HUES64 (cell line): ENCODE results near the gene NTRK3.

ENCODE experiments used
- H3K27ac ChIP-seq: 2 replicates; pipeline ENCODE4 v1.7.0; 2013; ENCODE audit warnings: low read depth, low read length, inconsistent platforms
- H3K27me3 ChIP-seq: 2 replicates; pipeline ENCODE4 v1.6.1; 2013; ENCODE audit warnings: mild to moderate bottlenecking, low read length; ENCODE audit not compliant: insufficient read depth
- H3K36me3 ChIP-seq: 2 replicates; pipeline ENCODE4 v1.6.1; 2013; ENCODE audit warnings: mild to moderate bottlenecking, low read length; ENCODE audit not compliant: insufficient read depth
- H3K4me1 ChIP-seq: 2 replicates; pipeline ENCODE4 v1.6.1; 2013; ENCODE audit warnings: mild to moderate bottlenecking, low read length, moderate library complexity; ENCODE audit not compliant: insufficient read depth
- H3K4me3 ChIP-seq: 2 replicates; pipeline ENCODE4 v1.5.1; 2013; ENCODE audit warnings: mild to moderate bottlenecking, low read length, moderate library complexity
- H3K9ac ChIP-seq: 2 replicates; pipeline ENCODE4 v1.6.1; 2013; ENCODE audit warnings: mild to moderate bottlenecking, low read depth, low read length
- H3K9me3 ChIP-seq: 2 replicates; pipeline ENCODE4 v1.6.1; 2013; ENCODE audit warnings: low read depth, low read length; ENCODE audit not compliant: insufficient read depth
- WGBS: fragments of 150-250, 120-280 bp; methylation state at CpG from one replicate; pipeline ENCODE4 v1.1.7; 2013; ENCODE audit warnings: missing lambda C conversion rate; 5-methylcytosine and 5-hydroxymethylcytosine counted together

The NTRK3 gene

DNA sequence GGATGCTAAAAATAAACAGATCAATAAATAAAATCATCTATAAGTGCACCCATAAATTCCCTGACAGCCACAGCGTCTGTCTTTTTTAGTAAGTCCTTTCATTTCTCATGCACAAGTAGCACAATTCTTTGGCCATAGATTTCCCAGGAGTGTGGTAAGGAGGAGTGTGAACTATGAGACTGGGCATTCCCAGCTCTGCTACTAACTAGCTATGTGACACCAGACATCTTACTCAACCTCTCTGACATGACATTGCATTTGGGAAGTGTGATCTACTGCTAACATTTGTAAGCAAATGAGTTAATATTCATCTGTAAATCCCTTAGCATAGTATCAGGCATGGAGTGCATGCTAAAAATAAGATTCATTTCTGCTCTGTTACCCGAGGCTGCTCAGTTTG is 301.7 kb downstream of the NTRK3 start:
- no peak overlapping the region for H3K9ac ChIP-seq
- 92% methylated on average over 2 of the region's 2 CpGs for WGBS

DNA sequence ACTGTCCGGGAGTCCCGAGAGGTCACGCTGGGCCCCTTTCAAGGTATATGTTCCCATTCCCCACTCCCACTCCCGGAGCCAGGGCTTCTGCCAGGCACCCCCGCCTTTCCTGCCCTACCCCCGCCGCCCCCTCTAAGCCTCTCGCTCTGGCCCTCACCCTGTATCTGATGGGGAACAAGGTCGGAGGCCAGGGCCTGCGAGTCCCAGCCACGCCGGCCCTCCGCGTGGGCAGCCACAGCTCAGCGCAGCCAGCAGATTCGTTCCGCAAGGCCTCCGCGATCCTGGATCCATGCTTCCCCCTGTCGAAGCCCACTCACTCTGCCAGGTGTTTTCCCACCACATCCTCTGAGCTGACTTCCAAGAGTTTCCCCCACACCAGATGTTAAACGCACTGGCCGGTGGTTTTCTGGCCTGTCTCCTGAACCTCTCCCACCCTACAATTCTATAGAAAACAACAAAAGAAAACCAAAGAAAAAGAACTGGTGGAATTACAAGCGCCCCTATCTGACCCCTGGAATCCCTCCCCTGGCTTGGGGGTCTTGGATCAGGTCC is 303.7 kb downstream of the NTRK3 start:
- Histone ChIP-seq H3K9me3 (no peaks in the 10 kb centered on the region), H3K4me1 (no peaks in the 10 kb centered on the region), H3K36me3 (no peaks in the 10 kb centered on the region), H3K27ac (no peak overlapping the region), H3K4me3 (no peak overlapping the region), H3K27me3 (no peaks in the 10 kb centered on the region), H3K9ac (no peak overlapping the region)
- 95% methylated on average over 23 of the region's 23 CpGs for WGBS

More for the DNA sequence above, 301.7 kb downstream of the NTRK3 start:
- Histone ChIP-seq H3K9me3 (no peaks in the 10 kb centered on the region), H3K27me3 (no peaks in the 10 kb centered on the region), H3K4me1 (peaks cover 2% of the 10 kb centered on the region; the same call in 1 of the 2 replicates), H3K36me3 (no peaks in the 10 kb centered on the region), H3K4me3 (no peak overlapping the region), H3K27ac (no peak overlapping the region)

DNA sequence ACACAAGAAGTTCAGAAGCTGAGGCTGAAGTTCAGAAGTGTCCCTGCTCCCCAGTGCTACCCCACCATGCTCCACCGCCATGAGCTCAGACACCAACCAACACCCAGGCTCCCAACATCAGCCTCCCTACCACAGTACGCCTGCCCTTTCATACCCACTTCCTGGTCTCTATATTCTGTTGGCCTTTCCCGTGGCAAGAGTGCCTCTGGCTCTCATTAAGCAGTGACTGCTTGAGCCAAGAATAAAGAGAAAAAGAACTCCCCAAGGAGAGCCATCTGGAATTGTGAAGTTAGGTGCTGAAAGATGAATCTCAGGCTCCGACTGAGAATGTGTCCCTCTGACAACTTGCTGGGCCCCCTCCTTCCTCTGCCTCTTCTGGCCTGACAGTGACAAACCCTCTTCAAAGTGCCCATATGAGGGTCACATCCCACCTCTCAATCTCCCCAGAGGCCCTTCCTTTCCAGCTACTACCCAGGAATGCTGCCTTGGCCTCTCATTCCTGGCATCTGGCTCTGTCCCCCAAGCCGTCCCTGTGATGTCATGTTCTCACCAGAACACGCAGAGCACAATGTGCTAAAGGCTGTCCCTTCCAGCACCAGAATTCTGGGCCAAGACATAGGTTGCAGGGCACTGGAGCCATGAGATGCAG is 306.8 kb downstream of the NTRK3 start:
- Histone ChIP-seq H3K4me3 (no peak overlapping the region), H3K27ac (no peak overlapping the region), H3K27me3 (no peaks in the 10 kb centered on the region), H3K9ac (no peak overlapping the region), H3K36me3 (no peaks in the 10 kb centered on the region), H3K9me3 (no peaks in the 10 kb centered on the region), H3K4me1 (no peaks in the 10 kb centered on the region)
- 90% methylated on average over 6 of the region's 6 CpGs for WGBS

DNA sequence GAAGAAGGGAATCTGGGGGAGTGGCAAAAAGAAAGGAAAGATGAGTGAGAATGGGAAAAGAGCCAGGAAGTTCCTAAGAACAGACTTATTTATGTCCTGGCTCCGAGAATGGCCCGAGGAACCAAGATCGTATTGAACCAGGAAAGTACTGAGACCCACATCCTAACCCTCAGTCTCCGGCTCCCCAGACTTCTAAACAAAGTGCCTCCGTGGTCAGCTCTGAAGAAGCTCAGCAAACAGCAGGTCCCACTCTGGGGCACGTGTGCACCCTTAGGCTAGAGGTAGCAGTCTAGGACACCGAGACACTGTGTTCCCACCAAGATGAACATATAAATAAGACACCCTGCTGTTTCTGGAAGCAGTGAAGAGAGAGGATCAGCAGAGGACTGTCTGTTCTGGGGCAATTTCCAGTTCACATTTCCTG is 307.4 kb downstream of the NTRK3 start:
- Histone ChIP-seq H3K27me3 (no peaks in the 10 kb centered on the region), H3K4me1 (no peaks in the 10 kb centered on the region), H3K27ac (no peak overlapping the region), H3K36me3 (no peaks in the 10 kb centered on the region), H3K4me3 (no peak overlapping the region), H3K9ac (no peak overlapping the region), H3K9me3 (no peaks in the 10 kb centered on the region)
- WGBS = 96% methylated on average over 7 of the region's 7 CpGs

DNA sequence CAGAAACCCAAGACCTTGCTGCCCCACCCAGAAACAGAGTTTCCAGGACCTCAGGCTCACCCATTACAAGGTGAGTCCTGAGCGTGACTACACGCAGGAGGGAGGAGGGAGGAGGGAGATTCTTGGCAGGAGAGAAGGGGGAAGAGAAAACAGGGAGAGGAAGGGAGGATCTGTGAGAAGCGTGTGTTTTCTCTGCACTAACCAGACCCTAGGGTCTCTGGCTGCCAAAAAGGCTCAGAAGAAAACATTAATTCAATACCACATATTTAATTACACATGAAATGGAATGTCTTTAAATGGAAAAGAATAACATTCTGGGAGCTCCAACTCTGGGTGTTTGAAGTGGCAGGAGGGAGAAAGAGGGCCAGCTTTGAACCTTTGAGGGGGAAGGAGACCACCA is 309.0 kb downstream of the NTRK3 start:
- H3K4me1 ChIP-seq = no peaks in the 10 kb centered on the region
- no peaks in the 10 kb centered on the region for H3K36me3 ChIP-seq

DNA sequence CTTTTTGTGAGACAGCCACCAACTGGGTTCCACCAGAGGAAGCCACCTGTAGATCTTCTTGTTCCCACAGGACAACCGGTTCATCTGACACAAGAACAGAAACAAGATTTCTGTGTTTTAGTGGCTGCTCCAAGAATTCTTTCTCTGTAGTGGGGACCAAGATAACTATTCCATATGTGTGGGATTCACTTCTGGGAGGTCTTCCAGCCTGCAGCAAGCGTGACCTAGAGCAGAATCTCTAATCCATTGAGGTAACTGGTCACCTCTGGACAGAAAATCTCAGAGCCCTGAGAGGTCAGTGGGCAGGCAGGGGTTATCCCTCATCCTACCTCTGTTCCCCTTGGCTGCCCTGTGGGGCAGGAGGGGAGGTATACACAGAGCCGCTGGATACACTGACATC is 311.3 kb downstream of the NTRK3 start:
- Histone ChIP-seq H3K27ac (no peak overlapping the region), H3K9me3 (no peaks in the 10 kb centered on the region), H3K9ac (no peak overlapping the region), H3K4me3 (no peak overlapping the region), H3K4me1 (peaks cover 3% of the 10 kb centered on the region; the same call in 1 of the 2 replicates), H3K27me3 (no peaks in the 10 kb centered on the region), H3K36me3 (no peaks in the 10 kb centered on the region)
- WGBS = 94% methylated on average over 3 of the region's 3 CpGs

More for the DNA sequence above, 309.0 kb downstream of the NTRK3 start:
- H3K27ac ChIP-seq = no peak overlapping the region
- no peaks in the 10 kb centered on the region for H3K27me3 ChIP-seq
- no peak overlapping the region for H3K4me3 ChIP-seq
- no peaks in the 10 kb centered on the region for H3K9me3 ChIP-seq
- 60% methylated on average over 2 of the region's 3 CpGs for WGBS
- no peak overlapping the region for H3K9ac ChIP-seq

DNA sequence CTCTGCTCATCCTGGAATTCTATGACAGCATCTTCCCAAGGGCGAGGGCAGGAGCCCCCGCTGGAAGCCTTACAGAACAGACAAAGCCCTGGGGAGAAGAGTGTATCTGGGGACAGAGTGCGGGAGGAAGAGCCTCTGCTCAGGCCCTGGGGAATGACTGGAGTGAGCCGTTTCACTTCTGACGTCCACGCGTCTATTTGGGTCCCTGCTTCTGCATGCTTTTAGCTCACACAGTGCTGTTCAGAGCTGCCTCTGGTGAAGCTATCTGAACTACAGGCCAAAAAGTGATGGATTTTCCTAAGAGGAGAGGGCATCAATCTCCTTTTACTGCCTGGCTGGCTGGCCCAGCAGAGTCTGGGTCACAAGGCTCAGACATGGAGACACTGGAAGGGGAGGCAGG is 311.8 kb downstream of the NTRK3 start:
- WGBS = 87% methylated on average over 7 of the region's 7 CpGs

DNA sequence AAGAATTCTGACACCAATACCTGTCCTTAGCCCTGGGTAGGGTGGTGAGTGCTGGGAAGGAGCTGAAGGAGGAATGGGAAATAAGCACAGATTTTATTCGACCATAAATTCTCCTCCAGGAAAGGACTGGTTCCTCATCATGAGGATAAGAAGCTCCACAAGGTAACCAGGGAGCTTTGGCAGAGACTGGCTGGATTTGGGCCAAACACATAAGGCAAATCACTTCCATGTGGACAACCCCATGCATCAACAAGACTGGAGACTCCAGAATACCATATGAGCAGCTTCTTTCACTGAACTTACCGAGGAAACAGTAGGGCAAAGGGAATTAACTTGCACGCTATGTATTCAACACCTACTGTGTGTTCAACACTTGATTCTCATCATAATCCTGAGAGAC is 312.5 kb downstream of the NTRK3 start:
- H3K27me3 ChIP-seq = no peaks in the 10 kb centered on the region
- no peaks in the 10 kb centered on the region for H3K36me3 ChIP-seq
- H3K9ac ChIP-seq = no peak overlapping the region
- H3K4me3 ChIP-seq = no peak overlapping the region
- H3K4me1 ChIP-seq = peaks cover 3% of the 10 kb centered on the region; the same call in 1 of the 2 replicates
- no peak overlapping the region for H3K27ac ChIP-seq
- no peaks in the 10 kb centered on the region for H3K9me3 ChIP-seq
- 91% methylated on average over 3 of the region's 3 CpGs for WGBS

More for the DNA sequence above, 311.8 kb downstream of the NTRK3 start:
- H3K4me1 ChIP-seq = peaks cover 3% of the 10 kb centered on the region; the same call in 1 of the 2 replicates
- no peak overlapping the region for H3K27ac ChIP-seq
- no peak overlapping the region for H3K9ac ChIP-seq
- H3K9me3 ChIP-seq = no peaks in the 10 kb centered on the region
- no peaks in the 10 kb centered on the region for H3K36me3 ChIP-seq
- no peaks in the 10 kb centered on the region for H3K27me3 ChIP-seq
- no peak overlapping the region for H3K4me3 ChIP-seq

DNA sequence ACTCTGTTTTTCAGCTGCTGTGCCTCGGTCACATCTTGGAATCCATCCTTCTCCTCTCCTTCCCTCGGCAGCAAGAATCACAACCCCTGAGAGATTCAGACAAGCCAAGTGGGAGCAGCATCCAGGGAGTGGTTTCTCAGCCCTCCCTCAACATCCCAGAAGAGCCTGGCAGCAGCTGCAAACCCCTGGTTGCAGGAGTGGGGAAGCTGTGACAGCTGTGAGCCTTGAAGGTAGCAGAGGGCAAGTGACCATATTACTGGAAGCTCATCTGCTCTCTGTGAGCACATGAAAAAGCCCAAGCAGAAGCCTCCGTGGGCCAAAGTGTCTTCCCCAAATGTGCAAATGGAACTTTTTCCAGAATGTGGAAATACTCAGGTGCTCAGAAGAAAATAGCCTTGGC is 312.9 kb downstream of the NTRK3 start:
- H3K27me3 ChIP-seq = no peaks in the 10 kb centered on the region
- H3K36me3 ChIP-seq = no peaks in the 10 kb centered on the region
- H3K9me3 ChIP-seq = no peaks in the 10 kb centered on the region
- no peak overlapping the region for H3K9ac ChIP-seq
- H3K27ac ChIP-seq = no peak overlapping the region
- WGBS = 95% methylated on average over 3 of the region's 3 CpGs
- peaks cover 3% of the 10 kb centered on the region; the same call in 1 of the 2 replicates for H3K4me1 ChIP-seq
- H3K4me3 ChIP-seq = no peak overlapping the region

DNA sequence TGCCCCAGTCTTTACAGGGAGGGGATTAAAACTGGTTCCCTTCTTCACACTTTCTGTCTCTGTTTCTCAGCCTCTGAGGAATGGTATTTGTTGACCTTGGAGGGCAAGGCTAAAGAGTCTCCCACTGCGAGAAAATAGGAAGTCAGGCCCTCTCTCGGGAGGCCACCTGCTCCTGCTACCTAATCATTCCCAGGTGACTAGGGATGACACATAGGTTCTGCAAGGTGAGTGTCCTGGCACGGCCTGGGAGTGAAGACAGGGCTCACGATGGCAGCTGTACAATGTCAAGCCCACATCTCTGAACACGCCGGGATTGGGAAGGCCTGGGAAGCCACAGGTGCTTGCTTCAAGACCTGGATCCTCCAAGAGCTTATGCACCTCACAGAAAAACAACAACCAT is 314.2 kb downstream of the NTRK3 start:
- H3K27ac ChIP-seq = no peak overlapping the region
- no peaks in the 10 kb centered on the region for H3K9me3 ChIP-seq
- H3K9ac ChIP-seq = no peak overlapping the region
- WGBS = 87% methylated on average over 6 of the region's 6 CpGs
- H3K4me3 ChIP-seq = no peak overlapping the region
- no peaks in the 10 kb centered on the region for H3K27me3 ChIP-seq
- H3K36me3 ChIP-seq = no peaks in the 10 kb centered on the region
- peaks cover 3% of the 10 kb centered on the region; the same call in 1 of the 2 replicates for H3K4me1 ChIP-seq

DNA sequence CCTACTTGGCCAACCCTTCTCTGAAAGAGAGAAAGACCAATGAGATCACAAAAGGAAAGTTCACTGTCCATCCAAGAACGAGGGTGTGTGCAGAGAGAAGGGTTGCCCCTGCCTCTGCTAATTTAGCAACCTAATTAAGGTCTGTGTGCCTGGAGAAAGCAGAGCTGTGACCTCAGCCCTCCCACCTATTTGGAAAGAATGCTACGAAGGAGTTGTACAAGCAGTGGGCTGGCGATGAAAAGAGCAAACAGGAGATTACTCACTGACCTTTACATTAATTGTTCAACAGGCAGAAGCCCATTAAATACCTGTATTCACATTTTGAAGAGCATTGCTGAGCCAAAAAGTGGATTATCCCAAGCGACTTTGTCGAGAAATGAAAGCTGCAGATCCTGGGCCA is 314.9 kb downstream of the NTRK3 start:
- Histone ChIP-seq H3K4me3 (no peak overlapping the region), H3K9ac (no peak overlapping the region), H3K9me3 (no peaks in the 10 kb centered on the region), H3K4me1 (peaks cover 3% of the 10 kb centered on the region; the same call in 1 of the 2 replicates), H3K27me3 (no peaks in the 10 kb centered on the region), H3K36me3 (no peaks in the 10 kb centered on the region), H3K27ac (no peak overlapping the region)
- WGBS = 90% methylated on average over 5 of the region's 5 CpGs
